GM12878 (cell line): ENCODE measurements around the gene PRRT1. TPM values are rescaled to one million over a fixed set of nuclear protein-coding genes. Genes with fewer than 3 reads are reported as not detected.
A peak's percentile ranks its signal among the peaks of the same experiment; 100 is the strongest.
"Not testable (repeated sequence)": the region's sequence is repeated elsewhere in the genome, so short reads cannot be mapped to it uniquely, and the experiment has no call there.

Source experiments
- ATAC-seq: fragments of 200-7000 bp; cut with Tn5 transposase; 3 replicates; pipeline ENCODE4 v1.9.1; 2020; ENCODE audit warnings: mild to moderate bottlenecking, moderate library complexity
- BruUV-seq: library from RNA; stranded (reverse); fragments of 400-500 nt; replicated peaks from 2 replicates; lab custom pipeline; 2021; lab: Mats Ljungman, UMichigan
- CTCF ChIA-PET: fragments of 300-600 bp; sonication (Branson Sonifier 250); formaldehyde crosslinking; extraction: SDS; loops from one replicate; lab custom pipeline; 2021; ENCODE audit warnings: inconsistent platforms; lab: Yijun Ruan, JAX
- POLR2A ChIA-PET: fragments of 350-600 bp; formaldehyde crosslinking; extraction: SDS; loops from one replicate; lab custom pipeline; 2021; ENCODE audit warnings: inconsistent platforms; lab: Charles Lee
- RAD21 ChIA-PET: fragments of 300-600 bp; sonication (Branson Sonifier 250); formaldehyde crosslinking; loops from one replicate; lab custom pipeline; 2023; ENCODE audit warnings: antibody characterized with exemption; ENCODE audit not compliant: unreplicated experiment; lab: Charles Lee
- SMC1A ChIA-PET: fragments of 300-600 bp; sonication (Branson Sonifier 250); formaldehyde crosslinking; loops from one replicate; lab custom pipeline; 2023; ENCODE audit not compliant: unreplicated experiment, uncharacterized antibody; lab: Charles Lee
- DNase-seq: peaks from one replicate; pipeline ENCODE4 v3.0.0-alpha.2; 2011; ENCODE audit warnings: low read depth, low spot score
- FAIRE-seq: peaks from 3 replicates; lab custom pipeline; 2011; peaks lifted over from hg19 to GRCh38; lab: Jason Lieb, UNC
- H2AFZ ChIP-seq: 2 replicates; pipeline ENCODE4 v1.6.0; 2011; ENCODE audit warnings: low read depth, low read length, control low read depth; ENCODE audit not compliant: control insufficient read depth
- H3K27ac ChIP-seq: 2 replicates; pipeline ENCODE4 v1.5.1; 2011; ENCODE audit warnings: control low read depth; ENCODE audit not compliant: control insufficient read depth, insufficient read depth
- H3K27me3 ChIP-seq, 2 experiments: replicated peaks in 1 of 2; 2 replicates each; pipeline versions ENCODE4 v1.6.0 to v1.6.1; 2011; ENCODE audit warnings: low read length in 1 of 2; ENCODE audit not compliant: control insufficient read depth in 2 of 2, insufficient read depth in 2 of 2
- H3K36me3 ChIP-seq, 2 experiments: 2 replicates each; pipeline ENCODE4 v1.5.1; 2011; ENCODE audit warnings: low read length in 1 of 2; ENCODE audit not compliant: control insufficient read depth in 2 of 2, insufficient read depth in 2 of 2
- H3K4me1 ChIP-seq: 2 replicates; pipeline ENCODE4 v1.6.1; 2011; ENCODE audit warnings: mild to moderate bottlenecking, low read length, moderate library complexity, mixed read lengths; ENCODE audit not compliant: control insufficient read depth, insufficient read depth
- H3K4me2 ChIP-seq: 2 replicates; pipeline ENCODE4 v1.6.0; 2011; ENCODE audit warnings: control low read depth; ENCODE audit not compliant: control insufficient read depth, insufficient read depth
- H3K4me3 ChIP-seq: fragments of 200-600 bp; sonication (generic); 2 replicates; pipeline ENCODE4 v1.5.1; 2016
- H3K79me2 ChIP-seq: 2 replicates; pipeline ENCODE4 v1.6.0; 2011; ENCODE audit warnings: low read length; ENCODE audit not compliant: control insufficient read depth, insufficient read depth
- H3K9ac ChIP-seq: 2 replicates; pipeline ENCODE4 v1.8.0; 2011; ENCODE audit warnings: low read length, control low read depth, mixed read lengths; ENCODE audit not compliant: control insufficient read depth, insufficient read depth
- H3K9me3 ChIP-seq: replicated peaks from 3 replicates; pipeline ENCODE4 v1.5.1; 2011; ENCODE audit warnings: mild to moderate bottlenecking, low read length; ENCODE audit not compliant: control insufficient read depth, insufficient read depth
- H4K20me1 ChIP-seq: 2 replicates; pipeline ENCODE4 v1.6.0; 2011; ENCODE audit not compliant: control insufficient read depth, insufficient read depth
- CBFB ChIP-seq: IDR thresholded peaks from 2 replicates; pipeline ENCODE4 v1.6.1; 2016; ENCODE audit warnings: antibody characterized with exemption, low read depth
- IKZF1 ChIP-seq: fragments of 450-650 bp; conservative IDR thresholded peaks from 2 replicates; pipeline ENCODE4 v1.6.1; 2017; ENCODE audit warnings: antibody characterized with exemption, mild to moderate bottlenecking
- WGBS: methylation state at CpG from one replicate; pipeline ENCODE4 v1.1.6; 2016; ENCODE audit warnings: low lambda C conversion rate; ENCODE audit not compliant: insufficient replicate concordance, insufficient coverage; ENCODE audit errors: missing lambda C conversion rate; 5-methylcytosine and 5-hydroxymethylcytosine counted together
- in situ Hi-C: fragments of 300-500 bp; cut with MboI; formaldehyde crosslinking; loops from 9 replicates; pipeline ENCODE4 v1.14.3; 2018; ENCODE audit warnings: mixed read lengths
- intact Hi-C: fragments of 100-400 bp; cut with micrococcal nuclease; formaldehyde crosslinking; loops from one replicate; pipeline ENCODE4 v1.14.2; 2022; ENCODE audit not compliant: unreplicated experiment
- polyA plus RNA-seq, 11 experiments: library from polyadenylated mRNA; depleted of rRNA in 4 of 11; unstranded in 6 of 11; stranded (reverse) in 5 of 11; fragments of >200 nt; fragmentation: Nextera tagmentation in 4 of 11; fragmentation: Illumina TruSeq in 1 of 11; extraction: Ambion mirVana in 4 of 11; extraction: Trizol in 1 of 11; gene quantifications; 1 replicate in 1 of 11; 2 replicates in 10 of 11; pipeline versions ENCODE4 v1.2.1 to v1.2.3, GENCODE V29; 2011 to 2016; ENCODE audit warnings: inconsistent platforms in 2 of 11, missing spikeins in 2 of 11, low read depth in 1 of 11
- total RNA-seq, 4 experiments: library from RNA; depleted of rRNA in 3 of 4; stranded (reverse); fragments of >200 nt in 3 of 4; fragmentation: Illumina TruSeq in 1 of 4; extraction: Trizol in 1 of 4; gene quantifications; 2 replicates each; pipeline versions ENCODE4 v1.2.1 to v1.2.3, GENCODE V29; 2013 to 2021
- TF ChIP-seq, protein P1 (sequence below): fragments of 450-650 bp; IDR thresholded peaks from 2 replicates; pipeline ENCODE4 v1.6.1; 2016; ENCODE audit warnings: mild to moderate bottlenecking, moderate library complexity, borderline replicate concordance

Gene PRRT1
- total and polyA plus RNA-seq, 10 of the 15 experiments (the other 5 are each of a cell fraction or from before 2014, with no cell fraction given): 0.04 to 0.15 (median 0.10) TPM; not detected in 6

DNA sequence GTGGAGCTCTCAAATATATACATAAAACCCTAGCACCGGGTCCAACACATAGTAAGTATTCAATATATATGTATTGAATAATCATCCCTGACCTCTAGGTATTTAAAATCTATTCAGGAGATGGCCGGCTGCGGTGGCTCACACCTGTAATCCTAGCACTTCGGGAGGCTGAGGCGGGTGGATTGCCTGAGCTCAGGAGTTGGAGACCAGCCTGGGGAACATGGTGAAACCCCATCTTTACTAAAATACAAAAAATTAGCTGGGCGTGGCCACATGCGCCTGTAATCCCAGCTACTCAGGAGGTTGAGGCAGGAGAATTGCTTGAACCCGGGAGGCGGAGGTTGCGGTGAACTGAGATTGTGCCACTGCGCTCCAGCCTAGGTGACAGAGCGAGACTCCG is 41.4 kb upstream of the PRRT1 start:
- not testable (repeated sequence) for BruUV-seq, FAIRE-seq
- H3K4me3 ChIP-seq: peak overlapping the region; percentile 90
- CTCF ChIA-PET: interaction anchor here (1.3 to 4.2 kb wide), 4 partner anchors 14 to 74 kb away, joined by 4 to 35 read pairs (median 7); partner anchors contain the start of genes ATF6B and FKBPL
- TF ChIP-seq CBFB (peak; percentile 1; the same call in 1 of the 2 replicates), IKZF1 (0 out of 2 replicates have a peak, but pooled peaks have one; percentile 12)
- TF ChIP-seq, protein P1, sequence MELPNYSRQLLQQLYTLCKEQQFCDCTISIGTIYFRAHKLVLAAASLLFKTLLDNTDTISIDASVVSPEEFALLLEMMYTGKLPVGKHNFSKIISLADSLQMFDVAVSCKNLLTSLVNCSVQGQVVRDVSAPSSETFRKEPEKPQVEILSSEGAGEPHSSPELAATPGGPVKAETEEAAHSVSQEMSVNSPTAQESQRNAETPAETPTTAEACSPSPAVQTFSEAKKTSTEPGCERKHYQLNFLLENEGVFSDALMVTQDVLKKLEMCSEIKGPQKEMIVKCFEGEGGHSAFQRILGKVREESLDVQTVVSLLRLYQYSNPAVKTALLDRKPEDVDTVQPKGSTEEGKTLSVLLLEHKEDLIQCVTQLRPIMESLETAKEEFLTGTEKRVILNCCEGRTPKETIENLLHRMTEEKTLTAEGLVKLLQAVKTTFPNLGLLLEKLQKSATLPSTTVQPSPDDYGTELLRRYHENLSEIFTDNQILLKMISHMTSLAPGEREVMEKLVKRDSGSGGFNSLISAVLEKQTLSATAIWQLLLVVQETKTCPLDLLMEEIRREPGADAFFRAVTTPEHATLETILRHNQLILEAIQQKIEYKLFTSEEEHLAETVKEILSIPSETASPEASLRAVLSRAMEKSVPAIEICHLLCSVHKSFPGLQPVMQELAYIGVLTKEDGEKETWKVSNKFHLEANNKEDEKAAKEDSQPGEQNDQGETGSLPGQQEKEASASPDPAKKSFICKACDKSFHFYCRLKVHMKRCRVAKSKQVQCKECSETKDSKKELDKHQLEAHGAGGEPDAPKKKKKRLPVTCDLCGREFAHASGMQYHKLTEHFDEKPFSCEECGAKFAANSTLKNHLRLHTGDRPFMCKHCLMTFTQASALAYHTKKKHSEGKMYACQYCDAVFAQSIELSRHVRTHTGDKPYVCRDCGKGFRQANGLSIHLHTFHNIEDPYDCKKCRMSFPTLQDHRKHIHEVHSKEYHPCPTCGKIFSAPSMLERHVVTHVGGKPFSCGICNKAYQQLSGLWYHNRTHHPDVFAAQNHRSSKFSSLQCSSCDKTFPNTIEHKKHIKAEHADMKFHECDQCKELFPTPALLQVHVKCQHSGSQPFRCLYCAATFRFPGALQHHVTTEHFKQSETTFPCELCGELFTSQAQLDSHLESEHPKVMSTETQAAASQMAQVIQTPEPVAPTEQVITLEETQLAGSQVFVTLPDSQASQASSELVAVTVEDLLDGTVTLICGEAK: 0 out of 2 replicates have a peak, but pooled peaks have one; percentile 11
- TF ChIP-seq, all 136 proteins: peak for 3; not testable (repeated sequence) for 133
- ChIA-PET RAD21 (interaction anchor here (0.7 to 3.7 kb wide), 7 partner anchors 14 to 779 kb away, joined by 3 to 27 read pairs (median 3); partner anchors contain the start of genes AGPAT1, ATF6B and FKBPL), SMC1A (interaction anchor here (0.6 to 4.3 kb wide), 6 partner anchors 15 to 221 kb away, joined by 3 to 41 read pairs (median 3); partner anchors contain the start of genes AGPAT1, ATF6B, FKBPL and RNF5), POLR2A (interaction anchor here (0.6 to 7.0 kb wide), 9 partner anchors 15 to 836 kb away, joined by 3 to 123 read pairs (median 5); partner anchors contain the start of genes AGPAT1, ATF6B, FKBPL and HLA-DMA)
- H4K20me1 ChIP-seq, intact Hi-C loops, H3K9me3 ChIP-seq, H3K27me3 ChIP-seq, ATAC-seq, H3K36me3 ChIP-seq, DNase-seq, H2AFZ ChIP-seq, in situ Hi-C loops: not testable (repeated sequence)
- 64% methylated on average over 13 of the region's 13 CpGs for WGBS
- Histone ChIP-seq H3K9ac (peak overlapping the region; percentile 99), H3K27ac (peak overlapping the region; percentile 100), H3K4me2 (peak overlapping the region; percentile 99), H3K4me1 (peaks cover 32% of the 10 kb centered on the region), H3K79me2 (peaks cover 52% of the 10 kb centered on the region)
